CD4-positive, alpha-beta memory T cell (primary cell): ENCODE data around the gene ATOSB. TPM values are rescaled to one million over a fixed set of nuclear protein-coding genes. Genes with fewer than 3 reads are reported as not detected.

Experiments used
- CTCF ChIA-PET: fragments of 350-600 bp; sonication (Branson Sonifier 250); formaldehyde crosslinking; loops from one replicate; lab custom pipeline; 2021; ENCODE audit warnings: inconsistent platforms; ENCODE audit not compliant: partially characterized antibody; lab: Charles Lee
- POLR2A ChIA-PET: fragments of 350-600 bp; sonication (Branson Sonifier 250); formaldehyde crosslinking; loops from one replicate; lab custom pipeline; 2021; ENCODE audit not compliant: partially characterized antibody; lab: Charles Lee
- DNase-seq, 5 donors: peaks; one replicate each; pipeline versions ENCODE4 v3.0.0 to v3.0.0-alpha.2; 2020 to 2022; ENCODE audit warnings: mixed read lengths in 1 of 5
- H3K27ac ChIP-seq: one replicate; pipeline ENCODE4 v1.7.0; 2013; ENCODE audit warnings: low read depth, low read length
- H3K27me3 ChIP-seq: 2 replicates; pipeline ENCODE4 v1.7.0; 2013; ENCODE audit warnings: mild to moderate bottlenecking, low read length, moderate library complexity; ENCODE audit not compliant: insufficient read depth
- H3K36me3 ChIP-seq: 2 replicates; pipeline ENCODE4 v1.7.0; 2013; ENCODE audit warnings: mild to moderate bottlenecking, low read length, moderate library complexity; ENCODE audit not compliant: insufficient read depth
- H3K4me1 ChIP-seq: 2 replicates; pipeline ENCODE4 v1.7.0; 2013; ENCODE audit warnings: mild to moderate bottlenecking, low read length, moderate library complexity; ENCODE audit not compliant: insufficient read depth
- H3K4me3 ChIP-seq, 2 donors: one replicate each; pipeline ENCODE4 v1.7.0; 2013; ENCODE audit warnings: low read length in 2 of 2, mild to moderate bottlenecking in 1 of 2
- H3K9me3 ChIP-seq, 2 donors: one replicate each; pipeline ENCODE4 v1.7.0; 2013; ENCODE audit warnings: low read length in 2 of 2, control low read depth in 1 of 2; ENCODE audit not compliant: control insufficient read depth in 1 of 2
- H3K27ac Mint-ChIP-seq, 7 donors: one replicate each; pipeline ENCODE4 v1.8.0; 2020 to 2021; ENCODE audit warnings: mixed read lengths in 7 of 7, mild to moderate bottlenecking in 6 of 7, inconsistent platforms in 3 of 7, moderate library complexity in 3 of 7
- H3K27me3 Mint-ChIP-seq, 2 donors: one replicate each; pipeline ENCODE4 v1.8.0; 2020 to 2021; ENCODE audit warnings: mixed read lengths in 2 of 2
- H3K36me3 Mint-ChIP-seq, 2 donors: one replicate each; pipeline ENCODE4 v1.8.0; 2020 to 2021; ENCODE audit warnings: mixed read lengths in 2 of 2, inconsistent platforms in 1 of 2, mild to moderate bottlenecking in 1 of 2
- H3K4me1 Mint-ChIP-seq, 4 donors: one replicate each; pipeline ENCODE4 v1.8.0; 2020 to 2021; ENCODE audit warnings: mixed read lengths in 4 of 4, mild to moderate bottlenecking in 1 of 4
- H3K4me3 Mint-ChIP-seq, 8 donors: one replicate each; pipeline ENCODE4 v1.8.0; 2020 to 2021; ENCODE audit warnings: mixed read lengths in 8 of 8, mild to moderate bottlenecking in 7 of 8, moderate library complexity in 6 of 8, inconsistent platforms in 3 of 8
- H3K9me3 Mint-ChIP-seq, 8 donors: one replicate each; pipeline ENCODE4 v1.8.0; 2020 to 2021; ENCODE audit warnings: mixed read lengths in 8 of 8, mild to moderate bottlenecking in 5 of 8, inconsistent platforms in 3 of 8, moderate library complexity in 1 of 8
- intact Hi-C: fragments of 100-400 bp; cut with micrococcal nuclease; formaldehyde crosslinking; loops from one replicate; pipeline ENCODE4 v1.15.1; 2023
- polyA plus RNA-seq, 2 donors: library from polyadenylated mRNA; unstranded; fragments of 300-500 nt; fragmentation: Illumina TruSeq; gene quantifications; one replicate each; pipeline ENCODE4 v1.2.3, GENCODE V29; 2021
- total RNA-seq, 2 experiments: library from RNA; stranded (reverse); gene quantifications; one replicate each; pipeline ENCODE4 v1.2.3, GENCODE V29; 2021

ATOSB gene
- total and polyA plus RNA-seq, 4 experiments from 2014 or later: 3.7 to 10.1 (median 8.9) TPM

DNA sequence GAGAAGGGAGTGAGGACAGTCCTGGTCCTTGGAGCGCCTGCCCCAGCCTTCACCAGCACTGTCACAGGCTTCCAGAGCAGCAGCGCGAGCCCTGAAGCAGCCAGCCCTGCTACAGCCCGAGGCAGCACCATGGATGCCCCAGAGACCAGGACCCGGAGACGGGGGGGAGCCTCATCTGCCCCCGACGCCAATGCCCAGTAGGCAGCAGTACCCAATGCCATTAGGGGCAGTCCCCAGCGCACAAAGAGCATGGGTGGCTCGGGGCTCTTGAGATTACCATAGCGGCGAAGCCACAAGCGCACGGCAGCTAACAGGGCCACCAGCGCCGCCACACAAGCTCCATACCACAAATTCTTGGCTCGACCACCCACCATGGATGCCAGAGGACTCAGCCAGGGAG lies 24.1 kb downstream of the ATOSB start:
- intact Hi-C loops: no loop called here
- POLR2A ChIA-PET: interaction anchor here (1.3 to 7.8 kb wide), 2 partner anchors 11 to 20 kb away, joined by 3 to 102 read pairs; partner anchors contain the start of gene FANCG
- H3K4me3 ChIP-seq: no peak overlapping the region
- Mint-ChIP-seq H3K36me3 (peaks cover 41 to 73% of the 10 kb centered on the region in 2 donors), H3K9me3 (no peaks in the 10 kb centered on the region), H3K27ac (no peak overlapping the region), H3K4me1 (peaks cover 10 to 33% (median 18%) of the 10 kb centered on the region in 4 donors), H3K27me3 (no peaks in the 10 kb centered on the region), H3K4me3 (no peak overlapping the region)
- peaks cover 47% of the 10 kb centered on the region for H3K36me3 ChIP-seq
- peaks cover 11% of the 10 kb centered on the region for H3K4me1 ChIP-seq
- H3K27ac ChIP-seq: no peak overlapping the region
- DNase-seq: no peak
- H3K27me3 ChIP-seq: no peaks in the 10 kb centered on the region
- CTCF ChIA-PET: interaction anchor here (0.9 to 7.8 kb wide), 6 partner anchors 10 to 193 kb away, joined by 3 to 111 read pairs (median 4); partner anchors contain the start of genes FANCG and VCP
- no peaks in the 10 kb centered on the region for H3K9me3 ChIP-seq

GRCh38 chr9:35089434-35089833 lies 26.2 kb downstream of the ATOSB start:
- no peak overlapping the region for H3K4me3 Mint-ChIP-seq
- no peak overlapping the region for H3K27ac ChIP-seq
- no peaks in the 10 kb centered on the region for H3K27me3 ChIP-seq
- H3K27me3 Mint-ChIP-seq: no peaks in the 10 kb centered on the region
- no peak for DNase-seq
- peaks cover 47% of the 10 kb centered on the region for H3K36me3 ChIP-seq
- POLR2A ChIA-PET: no interaction called here
- H3K4me3 ChIP-seq: no peak overlapping the region
- no peaks in the 10 kb centered on the region for H3K9me3 ChIP-seq
- H3K9me3 Mint-ChIP-seq: no peaks in the 10 kb centered on the region
- no peaks in the 10 kb centered on the region for H3K4me1 ChIP-seq
- CTCF ChIA-PET: no interaction called here
- peaks cover under 1 to 14% (median 6%) of the 10 kb centered on the region in 4 donors for H3K4me1 Mint-ChIP-seq
- intact Hi-C loops: no loop called here
- H3K36me3 Mint-ChIP-seq: peaks cover 34 to 66% of the 10 kb centered on the region in 2 donors
- H3K27ac Mint-ChIP-seq: no peak overlapping the region

DNA sequence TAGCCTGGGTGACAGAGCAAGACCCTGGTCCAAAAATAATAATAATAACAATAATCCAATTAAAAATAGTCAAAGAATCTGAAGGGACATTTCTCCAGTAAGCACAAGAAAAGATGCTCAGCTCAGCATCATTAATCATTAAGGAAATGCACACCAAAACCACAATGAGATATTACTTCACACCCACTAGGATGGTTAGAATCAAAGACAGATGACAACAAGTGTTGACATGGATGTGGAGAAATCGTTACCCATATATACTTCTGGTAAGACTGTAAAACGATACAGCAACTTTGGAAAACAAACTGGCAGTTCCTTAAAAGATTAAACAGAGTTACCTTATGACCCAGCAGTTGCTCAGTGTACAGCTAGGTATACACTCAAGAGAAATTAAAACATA lies 30.6 kb downstream of the ATOSB start:
- H3K36me3 ChIP-seq: peaks cover 18% of the 10 kb centered on the region
- no peak overlapping the region for H3K4me3 ChIP-seq
- no peak overlapping the region for H3K27ac ChIP-seq
- Mint-ChIP-seq H3K4me1 (peaks cover under 1 to 5% (median 4%) of the 10 kb centered on the region in 4 donors), H3K27me3 (no peaks in the 10 kb centered on the region), H3K9me3 (no peaks in the 10 kb centered on the region), H3K36me3 (peaks cover 20 to 32% of the 10 kb centered on the region in 2 donors), H3K4me3 (no peak overlapping the region), H3K27ac (peak overlapping the region in 1 of 7 donors; percentile 73)
- CTCF ChIA-PET: interaction anchor here (1.1 kb wide), 1 partner anchor 10 kb away, joined by 3 read pairs; no protein-coding TSS in a partner anchor
- POLR2A ChIA-PET: no interaction called here
- H3K9me3 ChIP-seq: no peaks in the 10 kb centered on the region
- intact Hi-C loops: no loop called here
- H3K4me1 ChIP-seq: no peaks in the 10 kb centered on the region
- H3K27me3 ChIP-seq: no peaks in the 10 kb centered on the region
- no peak for DNase-seq

DNA sequence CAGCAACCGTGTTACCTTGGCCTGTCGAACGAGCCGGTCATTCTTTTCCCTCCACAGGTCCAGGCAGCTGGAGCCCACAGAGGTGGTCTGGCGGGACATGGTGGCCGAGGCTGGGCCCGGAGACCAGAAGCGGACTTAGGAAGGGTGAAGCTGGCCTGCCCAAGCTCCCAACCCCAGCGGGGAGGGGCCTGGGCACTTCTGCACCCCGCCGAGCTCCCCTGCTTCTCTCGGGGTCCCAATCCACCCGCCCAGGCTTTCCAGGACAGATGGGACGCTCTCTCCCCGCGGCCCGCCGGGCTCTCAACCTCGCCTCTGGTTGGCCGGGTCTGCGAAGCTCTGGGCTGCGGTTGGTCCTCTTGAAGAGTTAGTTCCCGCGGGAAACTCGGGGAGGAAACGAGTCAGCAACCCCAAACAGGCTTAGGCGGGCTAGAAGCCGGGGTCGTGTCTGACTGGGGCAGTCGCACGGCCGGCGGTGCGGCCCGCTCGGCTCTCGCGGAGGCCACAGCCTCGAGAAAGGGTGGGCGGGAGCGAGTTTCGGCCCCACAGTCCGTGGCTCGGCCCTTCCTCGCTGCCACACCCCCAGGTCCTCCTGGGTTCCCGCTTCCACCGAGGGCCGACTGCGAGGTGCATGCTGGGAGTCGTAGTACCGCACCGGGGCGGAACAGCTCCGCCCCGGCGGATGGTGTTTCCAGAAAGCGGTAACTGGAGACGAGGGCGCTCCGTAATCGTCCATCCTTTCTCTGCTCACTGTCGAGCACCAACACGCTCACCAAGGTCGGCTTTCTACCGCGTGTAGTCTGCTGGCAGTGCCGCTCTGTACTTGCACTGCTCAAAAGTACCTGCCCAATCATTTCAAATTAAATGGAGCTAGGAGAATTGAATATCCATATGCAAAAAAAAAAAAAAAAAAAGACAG lies 36.0 kb downstream of the ATOSB start, which contains the start of gene FANCG:
Gene FANCG, minus strand, starts transcription at position 517 of the 916 bp plus-strand sequence. Its CDS starts 418 bp downstream, at position 99.
- Mint-ChIP-seq H3K4me1 (peaks cover 15 to 41% (median 19%) of the 10 kb centered on the region in 4 donors), H3K9me3 (no peaks in the 10 kb centered on the region), H3K36me3 (peaks cover 0 to 3% of the 10 kb centered on the region in 2 donors), H3K27me3 (no peaks in the 10 kb centered on the region), H3K4me3 (peak within 1 kb of the TSS; percentile 92 to 97 (median 96)), H3K27ac (peak within 1 kb of the TSS; percentile 83 to 95 (median 92))
- no peaks in the 10 kb centered on the region for H3K36me3 ChIP-seq
- H3K4me3 ChIP-seq: peak within 1 kb of the TSS; percentile 91 to 95
- DNase-seq: peak; percentile 73 to 79 (median 77)
- H3K9me3 ChIP-seq: no peaks in the 10 kb centered on the region
- H3K27me3 ChIP-seq: no peaks in the 10 kb centered on the region
- peak within 1 kb of the TSS; percentile 66 for H3K27ac ChIP-seq
- peaks cover 14% of the 10 kb centered on the region for H3K4me1 ChIP-seq
- CTCF ChIA-PET: interaction anchor here (0.5 to 7.5 kb wide), 10 partner anchors 8 to 519 kb away, joined by 3 to 111 read pairs (median 6); partner anchors contain the start of genes PIGO and STOML2
- POLR2A ChIA-PET: interaction anchor here (0.7 to 7.5 kb wide), 10 partner anchors 10 to 442 kb away, joined by 3 to 102 read pairs (median 8); partner anchors contain the start of genes DNAJB5, PIGO, STOML2 and UNC13B
- intact Hi-C loops: loop anchor here (1.0 to 10.0 kb wide), 6 partner anchors 7 to 735 kb away; partner anchors contain the start of genes CCL27, HINT2, PIGO and SPAG8

GRCh38 chr9:35079041-35079425 lies 36.6 kb downstream of the ATOSB start:
- H3K27ac ChIP-seq: peak overlapping the region; percentile 66
- CTCF ChIA-PET: interaction anchor here (1.4 to 7.5 kb wide), 5 partner anchors 15 to 35 kb away, joined by 4 to 111 read pairs (median 9); partner anchors contain the start of genes PIGO and STOML2
- H3K4me3 ChIP-seq: peak overlapping the region; percentile 91 to 95
- POLR2A ChIA-PET: interaction anchor here (0.9 to 7.5 kb wide), 6 partner anchors 9 to 33 kb away, joined by 3 to 102 read pairs (median 30); partner anchors contain the start of genes PIGO, STOML2 and VCP
- Mint-ChIP-seq H3K27ac (peak overlapping the region; percentile 42 to 95 (median 83)), H3K36me3 (peaks cover 0 to 3% of the 10 kb centered on the region in 2 donors), H3K4me3 (peak overlapping the region; percentile 92 to 97 (median 96)), H3K27me3 (no peaks in the 10 kb centered on the region), H3K9me3 (no peaks in the 10 kb centered on the region), H3K4me1 (peaks cover 15 to 41% (median 19%) of the 10 kb centered on the region in 4 donors)
- DNase-seq: no peak
- intact Hi-C loops: loop anchor here (10.0 kb wide), 2 partner anchors 414 to 736 kb away; partner anchors contain the start of genes CCL27, HINT2 and SPAG8
- no peaks in the 10 kb centered on the region for H3K9me3 ChIP-seq
- no peaks in the 10 kb centered on the region for H3K27me3 ChIP-seq
- no peaks in the 10 kb centered on the region for H3K36me3 ChIP-seq
- peaks cover 14% of the 10 kb centered on the region for H3K4me1 ChIP-seq

DNA sequence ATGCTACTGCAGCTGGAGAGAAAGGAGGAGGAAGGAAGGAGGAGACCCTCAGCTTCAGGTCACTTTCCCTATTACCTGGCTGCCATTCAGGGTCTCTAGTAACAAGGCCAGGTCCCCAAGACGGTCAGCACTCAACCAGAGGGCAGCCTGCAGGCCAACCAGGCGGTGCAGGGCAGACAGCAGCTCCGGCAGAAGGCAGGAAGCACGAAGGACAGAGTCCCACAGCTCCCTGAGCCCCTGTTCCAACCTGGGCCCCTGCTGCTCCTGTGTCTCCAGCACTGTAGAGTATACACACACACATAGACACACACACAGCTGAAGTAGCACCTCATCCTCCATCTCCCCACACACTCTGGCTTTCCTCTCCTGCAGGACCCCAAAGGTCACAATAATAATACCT lies 37.6 kb downstream of the ATOSB start:
- H3K27ac ChIP-seq: no peak overlapping the region
- H3K4me3 ChIP-seq: no peak overlapping the region
- Mint-ChIP-seq H3K27me3 (no peaks in the 10 kb centered on the region), H3K27ac (peak overlapping the region in 2 of 7 donors; percentile 82 to 83), H3K36me3 (peaks cover 0 to 3% of the 10 kb centered on the region in 2 donors), H3K9me3 (no peaks in the 10 kb centered on the region), H3K4me1 (peaks cover 17 to 42% (median 21%) of the 10 kb centered on the region in 4 donors), H3K4me3 (peak overlapping the region in 7 of 8 donors; percentile 49 to 97 (median 94))
- no peaks in the 10 kb centered on the region for H3K36me3 ChIP-seq
- intact Hi-C loops: loop anchor here (10.0 kb wide), 2 partner anchors 413 to 737 kb away; partner anchors contain the start of genes CCL27, HINT2 and SPAG8
- ChIA-PET POLR2A (interaction anchor here (0.7 to 7.5 kb wide), 4 partner anchors 16 to 34 kb away, joined by 3 to 102 read pairs (median 30); partner anchors contain the start of genes PIGO and STOML2), CTCF (interaction anchor here (0.6 to 7.5 kb wide), 5 partner anchors 16 to 1369 kb away, joined by 3 to 111 read pairs (median 6); partner anchors contain the start of gene PIGO)
- no peaks in the 10 kb centered on the region for H3K9me3 ChIP-seq
- H3K4me1 ChIP-seq: peaks cover 19% of the 10 kb centered on the region
- H3K27me3 ChIP-seq: no peaks in the 10 kb centered on the region
- DNase-seq: no peak
